NK-92 treated with Interleukin-12 subunit alpha and Interleukin-12 subunit beta, amount 100 ng/mL, for 24 hours (cell line): Measurements from ENCODE around the gene LIN9.
"Not testable (repeated sequence)": the region's sequence is repeated elsewhere in the genome, so short reads cannot be mapped to it uniquely, and the experiment has no call there.

Source experiments
- DNase-seq: peaks from one replicate; lab custom pipeline; 2025; lab: John Stamatoyannopoulos, UW

The LIN9 gene

GRCh38 chr1:226272233-226272902, 36.6 kb downstream of the LIN9 start:
- DNase-seq, result not testable (repeated sequence)

GRCh38 chr1:226268421-226269124, 40.4 kb downstream of the LIN9 start:
- DNase-seq, result no peak

GRCh38 chr1:226261818-226262217, 47.1 kb downstream of the LIN9 start:
- no peak for DNase-seq

GRCh38 chr1:226255380-226255779, 53.6 kb downstream of the LIN9 start:
- no peak for DNase-seq

GRCh38 chr1:226253933-226254332, 55.0 kb downstream of the LIN9 start:
- DNase-seq, result no peak

GRCh38 chr1:226252841-226253240, 56.1 kb downstream of the LIN9 start:
- DNase-seq, result not testable (repeated sequence)

- DNase-seq, result no peak
These were observed 58.5 kb downstream of the LIN9 start for GRCh38 chr1:226250511-226250910.

- no peak for DNase-seq
These were observed 60.2 kb downstream of the LIN9 start for GRCh38 chr1:226248796-226249195.

GRCh38 chr1:226248091-226248490, 60.9 kb downstream of the LIN9 start:
- no peak for DNase-seq

GRCh38 chr1:226239421-226239820, 69.5 kb downstream of the LIN9 start:
- no peak for DNase-seq

- DNase-seq, result no peak
These were observed 72.1 kb downstream of the LIN9 start for GRCh38 chr1:226236826-226237225.

- DNase-seq, result no peak
These were observed 75.2 kb downstream of the LIN9 start for GRCh38 chr1:226233806-226234205.

- no peak for DNase-seq
These were observed 75.7 kb downstream of the LIN9 start for GRCh38 chr1:226233293-226233692.

- DNase-seq, result no peak
These were observed 82.4 kb downstream of the LIN9 start for GRCh38 chr1:226226601-226227000.

- no peak for DNase-seq
These were observed 85.1 kb downstream of the LIN9 start for GRCh38 chr1:226223786-226224244.

- no peak for DNase-seq
These were observed 85.7 kb downstream of the LIN9 start, which contains the start of gene MIXL1 for GRCh38 chr1:226223157-226223785. TSS of gene MIXL1 (plus strand) at chr1:226223664. CDS start at chr1:226223682, 18 bp downstream.

GRCh38 chr1:226222686-226223085, 86.3 kb downstream of the LIN9 start:
- DNase-seq, result no peak

- no peak for DNase-seq
These were observed 88.3 kb downstream of the LIN9 start for GRCh38 chr1:226220473-226221189.

GRCh38 chr1:226217273-226217672, 91.7 kb downstream of the LIN9 start:
- DNase-seq, result no peak

- no peak for DNase-seq
These were observed 92.9 kb downstream of the LIN9 start for GRCh38 chr1:226216056-226216455.

GRCh38 chr1:226215239-226215638, 93.7 kb downstream of the LIN9 start:
- no peak for DNase-seq

GRCh38 chr1:226212545-226212944, 96.4 kb downstream of the LIN9 start:
- DNase-seq, result no peak
